ENCODE measurements around the gene OTX1. TPM values are rescaled to one million over a fixed set of nuclear protein-coding genes. Genes with fewer than 3 reads are reported as not detected.
"Not testable (repeated sequence)": the region's sequence is repeated elsewhere in the genome, so short reads cannot be mapped to it uniquely, and the experiment has no call there.

OTX1 gene
- total RNA-seq, 1 donor = not detected

DNA sequence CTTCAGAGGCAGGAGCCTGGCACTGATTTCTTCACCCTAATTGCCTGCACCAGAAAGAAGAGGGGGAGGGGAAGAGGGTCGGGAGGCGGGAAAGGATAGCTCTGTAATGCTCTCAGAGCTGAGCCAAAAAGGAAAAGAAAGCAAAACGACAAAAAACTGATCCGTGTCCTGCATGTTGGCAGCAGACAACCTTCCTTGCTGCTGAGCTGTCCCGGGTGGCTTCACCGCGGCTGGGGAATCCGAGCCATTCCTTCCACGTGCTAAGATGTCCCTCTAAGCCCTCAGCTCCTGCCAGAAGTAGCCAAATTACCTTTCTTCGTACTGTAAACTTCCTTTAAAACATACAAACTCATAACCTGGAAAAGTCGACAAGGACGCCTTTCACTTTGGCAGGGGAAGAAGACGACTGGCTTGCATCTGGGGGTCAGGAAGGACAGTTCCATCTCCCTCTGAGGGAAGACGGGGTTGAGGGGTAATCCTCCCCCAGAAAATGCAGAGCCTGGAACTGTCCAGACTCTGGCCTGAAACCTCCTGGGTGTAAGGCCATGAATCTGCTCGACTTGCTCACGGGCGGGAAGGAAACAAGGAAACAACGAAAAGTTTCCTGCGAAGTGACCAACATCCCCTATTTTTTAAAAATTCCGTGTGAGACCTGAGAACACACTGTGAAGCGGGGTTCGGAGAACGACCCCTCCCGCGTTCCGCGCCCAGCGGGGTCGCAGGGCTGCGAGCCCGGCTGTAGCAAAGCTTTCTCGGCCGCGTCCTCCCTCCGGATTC is 7.7 kb downstream of the OTX1 start:
- DNase-seq (ENCODE audit: low read depth in 2 of 3, low spot score in 2 of 3) = peak in 2 of 3 donors; percentile 52 to 54

DNA sequence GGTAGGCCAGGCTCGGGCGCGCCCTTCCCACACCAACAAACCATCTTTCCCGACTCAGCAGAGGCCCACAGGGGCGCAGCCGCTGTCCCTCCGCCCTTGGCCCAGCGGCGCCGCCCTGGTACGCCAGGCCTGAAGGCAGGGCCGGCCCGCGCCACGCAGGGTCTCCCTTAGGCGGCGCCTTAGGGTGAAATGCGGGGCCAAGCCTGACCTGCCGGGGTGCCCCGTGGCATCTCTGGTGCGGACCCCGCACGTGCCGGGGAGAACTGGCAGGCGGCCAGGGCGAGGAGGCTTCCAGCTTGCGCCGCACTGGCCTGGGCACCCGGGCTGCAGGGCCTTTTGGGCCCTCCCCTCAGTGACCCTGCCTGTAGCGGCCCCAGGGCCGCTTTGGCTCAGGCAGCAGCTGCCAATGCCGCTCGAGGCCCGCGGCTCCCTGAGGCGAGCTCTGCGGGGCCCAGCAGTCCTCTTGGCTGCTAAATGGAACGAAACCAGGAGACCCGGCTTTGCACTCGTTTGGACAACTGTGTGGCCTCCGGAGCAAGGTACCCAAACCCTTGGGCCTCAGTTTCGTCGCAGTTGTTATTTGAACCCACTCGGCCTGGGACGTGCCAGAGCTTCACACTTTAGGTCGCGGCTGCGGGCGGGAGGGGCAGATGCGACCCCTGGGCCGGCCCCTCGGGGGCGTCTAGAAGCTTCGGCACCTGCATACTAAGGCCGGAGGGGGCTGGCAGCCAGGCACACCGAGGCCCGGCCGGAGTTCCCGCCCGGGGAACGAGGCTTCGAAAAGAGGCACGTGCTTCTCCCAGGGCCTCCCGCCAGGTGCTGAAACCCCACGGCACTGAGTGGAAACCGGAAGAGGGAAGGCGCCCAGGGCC is 8.5 kb downstream of the OTX1 start:
- DNase-seq (ENCODE audit: low read depth in 2 of 3, low spot score in 2 of 3) = peak in 2 of 3 donors; percentile 43 to 50

DNA sequence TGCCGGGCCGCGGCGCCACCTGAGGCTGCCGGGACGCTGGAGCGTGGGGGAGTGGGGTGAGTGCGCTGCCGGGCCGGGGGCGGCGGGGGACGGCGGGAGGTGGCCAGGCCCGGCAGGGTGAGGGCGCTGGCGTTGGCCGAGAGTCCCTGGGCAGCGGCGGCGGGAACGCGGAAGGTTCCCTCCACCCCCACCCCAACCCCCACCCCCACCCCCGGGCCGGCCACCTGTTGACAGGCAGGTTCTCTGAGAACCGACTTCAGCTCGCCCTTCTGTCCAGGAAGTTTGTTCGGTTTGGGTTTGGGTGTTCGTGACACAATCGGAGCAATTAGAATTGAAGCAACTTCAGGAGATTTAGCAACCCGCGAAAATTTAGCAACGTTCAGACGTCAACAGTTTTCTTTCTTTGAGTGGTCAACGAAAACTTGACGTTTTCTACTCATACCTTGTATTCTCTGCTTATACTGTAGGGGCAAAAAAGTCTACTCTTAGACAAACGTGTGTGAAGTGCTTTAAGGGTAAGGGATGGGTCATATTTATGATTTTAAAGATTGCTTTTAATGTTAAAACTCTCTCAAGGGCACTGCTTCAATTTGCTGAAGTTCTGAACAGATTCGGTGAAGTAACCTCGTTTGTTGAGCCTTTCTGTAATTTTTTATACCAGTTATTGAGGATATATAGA is 9.3 kb downstream of the OTX1 start:
- peak in 2 of 3 donors; percentile 51 to 55 for DNase-seq (ENCODE audit: low read depth in 2 of 3, low spot score in 2 of 3)

DNA sequence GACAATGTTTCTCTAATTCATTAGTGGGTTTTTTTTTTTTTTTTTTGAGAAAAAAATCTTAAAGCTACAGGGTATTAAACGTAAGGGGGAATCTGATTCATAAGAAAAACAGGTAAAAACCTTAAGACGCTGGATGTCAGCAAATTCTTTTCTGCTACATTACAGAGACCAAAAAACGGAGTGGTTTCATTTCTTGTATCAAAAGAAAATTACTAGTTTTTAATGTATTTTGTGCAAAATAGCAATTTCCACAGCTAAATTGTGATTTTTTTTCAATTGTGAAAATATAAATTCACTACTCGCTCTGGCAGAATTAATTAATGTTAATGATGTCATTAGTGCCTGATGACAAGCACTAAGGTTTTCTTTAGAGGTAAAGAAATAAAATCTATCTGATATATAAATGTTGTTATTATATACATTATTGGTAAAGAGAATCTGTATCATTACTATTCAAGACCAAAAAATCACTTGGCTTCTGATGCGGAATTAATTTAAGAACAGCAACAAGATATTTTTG is 9.9 kb downstream of the OTX1 start:
- DNase-seq (ENCODE audit: low read depth in 2 of 3, low spot score in 2 of 3) = peak in 1 of 3 donors; percentile 13

DNA sequence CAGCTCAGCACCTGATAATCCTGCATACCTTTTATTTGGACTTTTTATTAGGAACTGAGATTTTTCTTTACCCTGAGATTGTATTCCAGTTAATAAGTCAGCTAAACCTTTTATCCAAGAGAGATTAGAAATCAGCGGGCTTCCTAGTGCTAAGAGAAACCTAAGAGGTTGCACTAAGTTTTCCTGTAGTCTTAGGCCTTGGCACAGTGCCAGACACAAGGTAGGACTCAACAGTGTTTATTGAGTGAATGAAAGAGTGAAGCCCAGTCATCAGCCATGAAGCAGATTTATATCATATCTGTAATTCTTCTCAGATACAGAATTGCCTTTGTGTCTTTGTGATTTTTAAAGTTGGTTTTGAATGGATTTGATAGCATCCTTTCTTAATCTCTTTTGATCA is 13.6 kb downstream of the OTX1 start:
- no peak for DNase-seq (ENCODE audit: low read depth in 2 of 3, low spot score in 2 of 3)

DNA sequence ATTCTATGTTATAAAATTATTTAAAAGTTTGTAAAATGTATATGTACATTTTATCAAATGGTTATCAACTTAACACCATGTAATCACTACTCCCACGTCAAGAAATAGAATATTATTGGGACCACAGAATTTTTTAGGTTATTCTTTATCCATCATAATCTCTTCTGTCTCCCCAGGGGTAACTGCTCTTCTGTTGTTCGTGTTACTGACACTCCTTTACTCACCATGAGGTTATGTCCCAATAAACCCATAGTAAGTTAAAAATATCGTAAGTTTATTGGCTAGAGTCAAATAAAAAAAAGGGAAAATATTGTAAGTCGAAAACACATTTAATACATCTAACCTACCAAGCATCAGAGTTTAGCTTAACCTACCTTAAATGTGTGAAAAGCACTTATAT is 14.0 kb downstream of the OTX1 start:
- DNase-seq (ENCODE audit: low read depth in 2 of 3, low spot score in 2 of 3) = no peak

DNA sequence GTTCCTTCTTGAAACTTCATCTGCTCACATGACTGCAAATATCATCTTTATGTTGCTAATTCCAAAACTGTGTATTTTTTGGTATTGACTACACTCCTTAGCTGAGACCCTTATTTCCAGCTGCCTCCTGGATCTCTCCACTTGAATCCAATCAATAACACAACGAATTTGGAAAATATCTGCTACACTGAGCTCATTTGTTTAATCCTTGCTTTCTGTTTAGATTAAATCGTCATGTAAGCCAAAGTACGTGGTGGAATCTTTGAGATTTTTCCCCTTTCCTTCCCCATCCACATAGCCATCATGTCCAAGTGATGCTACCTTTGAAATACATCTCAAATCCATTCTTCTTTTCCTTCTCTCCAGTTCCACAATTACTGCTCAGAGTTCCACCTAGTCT is 15.6 kb downstream of the OTX1 start:
- no peak for DNase-seq (ENCODE audit: low read depth in 2 of 3, low spot score in 2 of 3)

DNA sequence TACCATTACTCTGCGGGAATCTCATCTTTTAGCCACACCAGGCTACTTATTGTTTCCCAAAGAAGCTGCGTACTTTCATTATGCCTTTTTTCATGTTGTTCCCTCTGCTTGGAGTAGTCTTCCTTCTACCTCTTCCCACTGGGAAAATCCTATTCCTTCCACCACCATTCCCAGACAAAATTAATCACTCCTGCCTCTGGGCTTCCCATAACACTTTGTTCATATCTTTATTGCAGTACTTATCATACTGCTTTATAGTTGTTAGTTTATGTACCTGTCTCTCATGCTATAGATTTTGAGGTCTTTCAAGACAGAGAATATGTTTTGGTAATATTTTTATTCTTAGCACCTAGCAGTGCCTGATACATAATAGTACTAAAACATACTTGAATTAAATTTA is 16.2 kb downstream of the OTX1 start:
- no peak for DNase-seq (ENCODE audit: low read depth in 2 of 3, low spot score in 2 of 3)

DNA sequence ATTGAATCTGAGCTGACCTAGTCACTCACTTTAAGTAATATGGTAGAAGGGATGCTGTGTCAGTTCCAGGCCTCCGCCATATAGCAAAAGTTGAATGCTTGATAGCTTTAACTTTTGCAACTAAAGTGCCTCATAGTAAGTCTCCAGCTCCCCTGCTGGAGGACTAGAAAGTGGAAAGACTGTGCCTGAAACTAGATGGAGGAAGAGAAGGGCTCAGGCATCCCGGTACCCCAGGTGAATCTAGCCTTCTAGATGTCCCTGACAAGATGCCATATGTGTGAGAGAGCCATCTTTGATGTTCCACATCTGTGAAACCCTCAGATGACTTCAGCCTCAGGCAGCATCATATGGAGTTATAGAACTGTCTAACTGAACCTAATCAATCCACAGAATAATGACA is 21.0 kb downstream of the OTX1 start:
- DNase-seq (ENCODE audit: low read depth in 2 of 3, low spot score in 2 of 3) = no peak

DNA sequence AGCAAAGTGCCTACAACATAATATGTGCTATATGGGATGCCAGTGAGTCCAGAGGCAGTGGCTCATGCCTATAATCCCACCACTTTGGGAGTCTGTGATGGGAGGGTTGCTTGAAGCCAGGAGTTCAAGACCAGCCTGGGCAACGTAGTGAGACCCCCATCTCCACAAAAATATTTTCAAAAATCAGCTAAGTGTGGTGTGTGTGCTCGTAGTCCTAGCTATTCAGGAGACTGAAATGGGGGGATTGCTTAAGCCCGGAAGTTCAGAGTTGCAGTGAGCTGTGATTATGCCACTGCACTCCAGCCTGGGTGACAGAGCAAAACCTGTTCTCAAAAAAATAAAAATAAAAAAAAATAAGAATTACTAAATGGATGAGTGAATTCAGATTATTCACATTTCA is 23.4 kb downstream of the OTX1 start:
- DNase-seq (ENCODE audit: low read depth in 2 of 3, low spot score in 2 of 3) = no peak

DNA sequence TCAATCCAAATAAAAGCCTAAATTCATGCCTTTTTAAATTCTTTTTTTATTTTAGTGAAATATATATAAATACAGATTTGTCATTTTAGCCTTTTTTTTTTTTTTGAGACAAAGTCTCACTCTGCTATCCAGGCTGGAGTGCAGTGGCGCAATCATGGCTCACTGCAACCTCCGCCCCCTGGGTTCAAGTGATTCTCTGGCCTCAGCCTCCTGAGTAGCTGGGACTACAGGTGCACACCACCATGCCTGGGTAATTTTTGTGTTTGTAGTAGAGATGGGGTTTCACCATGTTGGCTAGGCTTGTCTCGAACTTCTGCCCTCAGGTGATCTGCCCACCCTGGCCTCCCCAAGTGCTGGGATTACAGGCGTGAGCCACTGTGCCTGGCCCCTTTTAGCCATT is 23.8 kb downstream of the OTX1 start:
- DNase-seq (ENCODE audit: low read depth in 2 of 3, low spot score in 2 of 3) = not testable (repeated sequence)

DNA sequence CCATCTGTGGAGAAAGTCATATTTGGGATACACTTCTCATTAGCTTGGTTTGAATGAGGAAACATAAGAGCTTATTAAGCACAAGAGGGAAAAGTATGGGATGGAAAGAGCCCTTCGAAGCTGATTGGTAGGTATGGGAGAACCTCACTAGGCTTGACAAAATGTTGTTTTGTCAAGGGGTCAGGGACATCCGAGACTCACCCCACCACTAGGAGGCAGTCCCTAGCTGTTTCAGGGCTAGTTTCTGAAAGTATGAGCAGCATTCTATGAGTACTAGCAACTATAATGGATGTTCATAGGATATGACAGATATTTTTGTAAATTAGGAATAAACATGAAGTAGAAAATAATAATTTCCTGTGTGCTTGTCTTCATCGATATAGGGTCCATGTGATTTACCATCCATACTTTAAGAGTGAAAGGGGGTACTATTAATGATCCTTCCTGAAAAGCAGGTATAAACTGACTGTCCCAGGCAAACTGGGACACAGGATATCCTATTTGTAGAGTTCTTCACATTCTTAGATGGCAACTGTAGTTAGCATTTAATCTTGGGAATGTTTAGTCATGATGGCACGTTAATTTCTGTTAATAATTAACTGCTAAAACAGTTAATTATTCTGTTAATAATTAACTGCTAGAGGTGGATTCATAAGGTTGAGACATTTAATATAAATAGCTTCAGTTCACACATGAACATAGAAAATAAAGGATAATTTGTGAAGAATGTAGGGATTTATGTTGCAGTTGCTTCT is 28.4 kb downstream of the OTX1 start:
- peak in 1 of 3 donors; percentile 58 for DNase-seq (ENCODE audit: low read depth in 2 of 3, low spot score in 2 of 3)

DNA sequence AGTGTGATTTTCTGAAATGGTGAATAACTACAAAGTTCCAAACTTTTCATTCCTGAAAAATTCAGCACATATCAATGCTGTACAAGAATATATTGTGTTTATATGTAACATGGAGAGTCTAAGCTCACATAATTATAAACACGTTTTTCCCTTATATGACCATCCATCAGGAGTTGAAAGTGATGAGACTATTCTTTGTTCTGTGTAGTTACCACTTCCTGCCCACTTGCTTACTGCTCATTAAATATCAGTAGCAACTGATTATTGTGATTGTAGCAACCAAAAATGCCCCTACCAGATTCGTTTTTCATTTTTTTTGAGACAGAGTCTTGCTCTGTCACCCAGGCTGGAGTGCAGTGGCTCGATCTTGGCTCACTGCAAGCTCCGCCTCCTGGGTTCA is 30.8 kb downstream of the OTX1 start:
- DNase-seq (ENCODE audit: low read depth in 2 of 3, low spot score in 2 of 3) = no peak

DNA sequence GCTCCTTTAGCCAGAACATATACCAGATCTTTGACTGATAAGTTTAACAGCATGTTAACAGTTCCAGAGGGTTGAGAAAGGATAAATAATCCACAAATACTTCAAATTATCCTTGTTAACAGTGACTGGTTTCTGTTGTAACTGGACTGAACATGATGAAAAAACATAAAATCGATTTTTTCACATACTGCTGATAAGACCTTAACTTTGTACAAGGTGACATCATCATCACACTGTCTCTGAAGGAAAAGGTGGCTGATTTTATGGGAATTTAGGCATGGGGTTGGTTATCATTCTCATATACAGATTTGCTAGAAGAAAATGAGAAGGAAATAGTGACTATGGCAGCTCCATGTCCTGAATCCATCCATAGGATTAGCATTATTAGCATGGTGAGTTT is 36.1 kb downstream of the OTX1 start:
- no peak for DNase-seq (ENCODE audit: low read depth in 2 of 3, low spot score in 2 of 3)

DNA sequence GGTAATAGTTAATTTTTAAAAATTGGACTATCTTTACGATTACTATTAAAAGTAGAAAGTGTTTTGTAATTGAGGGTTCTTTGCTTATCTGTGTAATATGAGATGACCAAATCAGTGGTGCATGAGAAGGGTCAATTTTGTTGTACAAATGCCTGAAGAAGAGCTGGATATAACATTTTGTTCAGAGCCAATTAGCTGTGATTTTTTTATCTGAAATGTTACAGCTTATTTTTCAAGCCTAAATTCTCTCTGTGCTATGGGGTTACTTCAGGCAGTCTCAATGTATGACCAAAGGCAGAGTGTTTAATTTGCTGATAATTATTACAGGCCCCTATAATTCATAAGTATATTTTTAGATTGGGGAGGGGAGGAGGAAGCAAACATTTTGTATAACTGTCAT is 41.8 kb downstream of the OTX1 start:
- DNase-seq (ENCODE audit: low read depth in 2 of 3, low spot score in 2 of 3) = no peak

DNA sequence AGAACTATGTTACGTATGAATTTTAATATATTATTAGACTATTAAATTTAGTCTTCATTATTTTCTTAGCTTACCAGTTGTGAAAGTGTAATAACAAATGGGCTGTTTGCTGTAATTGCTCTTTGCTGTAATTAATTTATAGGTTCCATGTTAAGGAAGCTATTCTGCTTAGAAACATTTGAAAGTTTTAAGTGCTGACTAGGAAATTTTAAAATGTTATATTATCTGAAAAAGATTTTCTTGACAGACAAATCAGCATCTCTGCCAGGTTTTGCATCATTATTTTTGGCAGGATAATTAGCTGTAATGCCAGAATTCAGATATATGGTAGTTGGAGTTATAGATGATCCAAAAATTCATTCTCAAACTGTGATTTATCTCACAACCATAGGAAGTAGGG is 42.2 kb downstream of the OTX1 start:
- DNase-seq (ENCODE audit: low read depth in 2 of 3, low spot score in 2 of 3) = no peak

DNA sequence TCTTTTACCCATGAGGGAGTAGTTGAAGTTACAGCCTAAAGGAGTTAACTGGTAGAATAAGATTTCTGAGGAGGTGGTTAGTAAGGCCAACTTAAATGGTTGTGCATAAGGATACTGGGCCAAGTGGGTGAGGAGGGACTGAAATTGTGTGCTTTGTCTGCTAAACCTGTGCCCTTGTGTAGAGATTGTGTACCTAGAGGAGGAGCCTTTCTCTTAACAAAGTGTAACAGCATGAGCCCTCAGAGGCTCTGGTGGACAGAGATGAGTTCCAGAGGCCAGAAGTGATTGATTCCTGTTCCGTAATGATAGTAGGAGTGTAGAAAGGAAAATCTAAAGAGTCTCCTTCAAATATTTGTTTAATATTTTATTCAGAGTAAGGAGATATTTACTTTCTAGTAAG is 42.9 kb downstream of the OTX1 start:
- no peak for DNase-seq (ENCODE audit: low read depth in 2 of 3, low spot score in 2 of 3)

DNA sequence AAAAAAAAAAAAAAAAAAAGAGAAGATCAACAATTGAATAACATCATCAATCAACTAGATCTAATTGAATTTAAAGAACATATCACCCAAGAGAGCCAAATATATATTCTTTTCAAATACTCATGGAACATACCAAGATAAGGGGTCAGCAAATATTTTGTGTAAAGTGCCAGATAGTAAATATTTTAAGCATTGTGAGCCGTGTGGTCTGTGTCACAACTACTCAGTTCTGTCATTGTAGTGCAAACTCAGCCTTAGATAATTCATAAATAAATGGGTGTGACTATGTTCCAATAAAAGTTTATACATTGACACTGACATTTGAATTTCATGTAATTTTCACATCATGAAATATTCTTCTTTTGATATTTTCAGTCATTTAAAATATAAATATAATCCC is 45.9 kb downstream of the OTX1 start:
- no peak for DNase-seq (ENCODE audit: low read depth in 2 of 3, low spot score in 2 of 3)

DNA sequence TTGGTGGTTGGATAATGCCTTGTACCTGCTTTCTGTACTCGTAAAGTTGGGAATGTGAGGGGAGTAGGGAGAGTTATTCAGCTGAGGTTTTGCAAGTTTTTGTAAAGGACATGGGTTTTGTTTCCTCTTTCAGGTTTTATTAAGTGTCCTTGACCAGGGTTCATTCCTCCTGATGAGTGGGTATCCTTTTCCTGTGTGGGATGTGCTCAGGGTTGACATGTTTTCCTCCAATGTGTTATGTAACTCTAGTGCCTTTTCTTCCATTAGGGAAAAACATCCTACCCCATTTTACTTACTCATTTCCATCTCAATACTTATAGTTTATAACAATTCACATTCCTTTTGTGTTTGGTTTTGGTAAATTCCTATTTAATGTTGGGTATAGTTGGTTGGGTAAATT is 48.4 kb downstream of the OTX1 start:
- no peak for DNase-seq (ENCODE audit: low read depth in 2 of 3, low spot score in 2 of 3)

DNA sequence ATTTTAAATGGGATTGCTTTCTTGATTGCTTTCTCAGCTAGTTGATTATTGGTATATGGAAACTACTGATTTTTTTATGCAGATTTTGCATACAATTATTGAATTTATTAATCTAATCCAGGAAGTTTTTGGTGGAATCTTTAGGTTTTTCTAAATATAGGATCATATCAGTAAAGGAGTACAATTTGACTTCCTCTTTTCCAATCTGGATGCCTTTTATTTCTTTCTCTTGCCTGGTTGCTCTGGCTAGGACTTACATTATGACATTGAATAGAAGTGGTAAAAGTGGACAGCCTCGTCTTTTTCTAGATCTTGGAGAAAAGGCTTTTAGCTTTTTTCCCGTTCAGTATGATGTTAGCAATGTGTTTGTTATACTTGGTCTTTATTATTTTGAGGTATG is 51.3 kb downstream of the OTX1 start:
- DNase-seq (ENCODE audit: low read depth in 2 of 3, low spot score in 2 of 3) = no peak

DNA sequence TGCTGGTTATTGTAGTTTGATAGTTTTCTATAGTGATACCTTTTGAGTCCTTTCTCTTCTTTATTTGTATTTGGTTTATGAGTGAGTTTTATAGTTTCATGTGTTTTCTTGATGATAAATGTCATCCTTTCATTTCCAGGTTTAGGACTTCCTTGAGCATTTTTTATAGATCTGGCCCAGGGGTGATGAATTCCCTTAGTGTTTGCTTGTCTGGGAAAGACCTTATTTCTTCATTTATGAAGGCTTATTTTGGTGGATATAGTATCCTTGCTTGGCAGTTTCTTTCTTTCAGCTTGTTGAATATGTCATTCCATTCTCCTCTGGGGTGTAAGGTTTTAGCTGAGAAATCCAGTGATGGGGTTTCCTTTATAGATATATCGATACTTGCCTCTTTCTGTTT is 53.9 kb downstream of the OTX1 start:
- no peak for DNase-seq (ENCODE audit: low read depth in 2 of 3, low spot score in 2 of 3)
